GOT3 (cell line): ENCODE data around the gene ATF3.

Experiments used
- DNase-seq: peaks from one replicate; lab custom pipeline; 2025; ENCODE audit warnings: mixed read lengths; lab: John Stamatoyannopoulos, UW

Gene ATF3, protein sequence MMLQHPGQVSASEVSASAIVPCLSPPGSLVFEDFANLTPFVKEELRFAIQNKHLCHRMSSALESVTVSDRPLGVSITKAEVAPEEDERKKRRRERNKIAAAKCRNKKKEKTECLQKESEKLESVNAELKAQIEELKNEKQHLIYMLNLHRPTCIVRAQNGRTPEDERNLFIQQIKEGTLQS

GRCh38 chr1:212608392-212608958 lies at the start of gene ATF3:
Gene ATF3 (plus strand): TSS chr1:212608761. CDS start chr1:212615022, 6,261 bp downstream.
- DNase-seq = peak; percentile 95

DNA sequence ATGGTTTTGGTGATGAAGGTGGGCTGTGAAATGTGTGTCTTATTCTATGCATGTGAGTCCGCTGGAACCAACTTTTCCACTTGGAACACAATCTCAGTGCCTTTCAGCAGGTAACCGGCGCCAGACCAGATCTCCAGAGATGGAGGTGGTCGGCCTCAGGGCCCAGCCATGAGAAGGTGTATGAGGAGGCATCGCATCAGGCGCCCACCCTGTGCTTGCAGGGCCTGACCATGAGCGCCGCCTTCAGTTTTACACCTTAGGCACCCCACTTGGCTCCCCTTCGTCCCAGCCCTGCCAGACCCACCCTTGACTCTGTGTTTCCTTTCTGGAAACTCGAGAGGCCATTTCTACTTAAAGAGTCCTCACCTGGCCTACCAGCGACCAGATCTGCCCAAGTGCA lies 48.6 kb upstream of the ATF3 start:
- DNase-seq = no peak

DNA sequence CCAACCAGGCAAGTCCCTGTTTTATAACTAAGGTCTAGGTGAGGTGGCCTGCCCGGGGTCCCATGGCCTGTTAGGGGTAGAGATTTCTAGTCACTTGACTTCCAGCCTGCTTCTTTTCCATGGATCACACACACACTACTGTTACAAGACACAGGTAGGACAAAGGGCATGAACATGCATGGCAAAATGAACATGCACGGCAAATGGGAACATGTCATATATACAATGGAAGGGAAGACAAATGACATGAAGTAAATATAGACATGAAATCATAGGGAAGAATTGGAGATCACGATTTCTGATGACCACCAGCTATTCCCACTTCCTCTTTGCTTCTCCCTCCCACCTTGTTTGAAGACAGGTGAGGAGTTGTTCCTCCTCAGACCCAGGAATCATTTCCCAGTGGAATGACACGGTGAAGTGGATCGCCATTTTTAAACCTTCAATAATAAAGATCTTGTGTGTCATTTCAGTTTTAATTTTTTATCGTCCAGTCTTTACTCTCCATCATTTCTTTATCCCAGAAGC lies 47.6 kb upstream of the ATF3 start:
- DNase-seq = no peak

DNA sequence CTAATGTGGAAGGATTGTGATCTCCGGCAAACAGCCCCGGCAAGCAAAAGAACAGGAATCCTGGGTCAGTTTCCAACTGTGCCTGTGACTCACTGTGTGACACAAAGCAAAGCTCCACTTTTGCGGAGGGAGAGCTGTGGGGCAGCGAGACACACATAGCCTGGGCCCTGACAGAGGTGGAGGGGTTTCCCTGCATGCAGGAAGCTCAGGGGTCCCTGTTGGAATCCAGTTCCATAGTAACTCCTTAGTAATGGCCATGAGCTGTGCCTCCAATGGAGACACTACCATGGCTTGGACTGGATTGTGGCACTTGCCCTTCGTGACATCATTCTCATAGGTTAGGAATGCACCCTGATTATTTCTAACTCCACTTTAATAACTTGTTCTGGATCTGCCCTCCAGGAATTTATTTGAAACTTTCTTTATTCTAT lies 47.0 kb upstream of the ATF3 start:
- DNase-seq = peak; percentile 28

GRCh38 chr1:212562771-212563170 lies 45.8 kb upstream of the ATF3 start:
- no peak for DNase-seq

- DNase-seq = no peak
Observed at GRCh38 chr1:212565079-212565478, 43.5 kb upstream of the ATF3 start.

GRCh38 chr1:212565571-212566305 lies 42.8 kb upstream of the ATF3 start:
- no peak for DNase-seq

DNA sequence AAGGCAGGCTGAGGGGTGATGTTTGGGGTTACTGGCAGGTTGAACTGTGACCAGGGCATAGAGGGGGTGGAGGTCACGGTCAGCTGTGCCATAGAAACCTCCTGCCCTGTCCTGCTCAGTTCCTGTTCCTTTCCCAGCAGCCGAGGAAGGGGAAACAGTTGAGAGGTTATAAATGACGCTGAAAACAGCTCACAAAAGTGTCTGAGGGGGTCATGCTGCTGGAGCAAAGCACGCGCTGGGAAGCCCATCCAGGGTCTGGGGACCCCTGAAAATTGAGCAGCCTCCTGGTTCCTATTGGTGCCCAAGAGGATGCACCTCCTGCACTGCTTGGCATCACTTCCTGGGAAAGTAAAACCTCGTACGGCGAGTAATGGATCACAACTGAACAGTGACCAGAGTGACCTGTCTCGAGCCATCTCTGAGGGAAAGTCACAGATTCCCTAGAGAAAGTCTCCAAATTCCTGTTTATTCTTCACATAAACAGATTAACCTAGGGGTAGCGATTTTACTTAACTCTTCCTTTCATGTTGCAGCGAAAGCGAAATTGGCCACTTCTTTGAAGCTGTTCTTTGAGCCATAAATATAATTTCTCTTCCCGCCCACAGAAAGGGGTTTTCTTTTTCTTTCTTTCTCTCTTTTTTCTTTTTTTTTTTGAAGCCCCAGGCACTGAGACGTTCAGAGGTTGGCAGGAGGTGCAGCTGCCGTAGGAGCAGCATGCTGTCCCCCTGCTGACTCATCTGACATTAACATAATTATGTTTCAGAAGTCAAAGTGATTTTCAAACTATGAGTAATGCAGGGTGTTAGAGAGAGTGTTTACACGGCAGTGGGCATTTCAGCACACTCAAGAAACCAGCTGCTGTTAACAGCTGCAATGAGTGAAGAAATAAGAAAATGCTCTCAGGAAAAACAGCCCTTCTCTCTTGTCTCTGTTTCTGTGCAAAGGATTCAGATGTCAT lies 41.8 kb upstream of the ATF3 start:
- DNase-seq = no peak

GRCh38 chr1:212567638-212568037 lies 40.9 kb upstream of the ATF3 start:
- DNase-seq = no peak

GRCh38 chr1:212568978-212569537 lies 39.5 kb upstream of the ATF3 start:
- DNase-seq = no peak

GRCh38 chr1:212574732-212575131 lies 33.8 kb upstream of the ATF3 start:
- no peak for DNase-seq

DNA sequence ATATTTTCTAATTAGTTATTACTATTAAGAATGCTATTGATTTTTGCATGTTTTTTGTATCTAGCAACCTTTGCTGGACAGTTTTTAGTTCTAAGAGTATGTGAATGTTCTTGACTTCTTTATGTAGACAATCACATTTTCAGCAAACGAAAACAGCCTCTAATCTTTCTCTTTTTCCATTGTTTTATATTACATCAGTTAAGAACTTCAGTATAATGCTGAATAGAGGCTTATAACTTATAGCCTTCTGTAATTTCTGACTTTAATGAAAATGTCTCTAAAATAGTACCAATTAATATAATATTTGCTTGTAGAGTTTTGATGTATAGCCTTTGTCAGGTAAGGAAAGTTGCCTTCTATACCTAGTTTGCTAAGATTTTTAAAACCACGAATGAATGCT lies 33.2 kb upstream of the ATF3 start:
- DNase-seq = no peak

GRCh38 chr1:212578041-212578440 lies 30.5 kb upstream of the ATF3 start:
- DNase-seq = no peak

GRCh38 chr1:212581034-212581433 lies 27.5 kb upstream of the ATF3 start:
- no peak for DNase-seq

- DNase-seq = no peak
Observed at GRCh38 chr1:212582291-212582690, 26.3 kb upstream of the ATF3 start.

GRCh38 chr1:212582808-212583615 lies 25.5 kb upstream of the ATF3 start:
- DNase-seq = no peak

DNA sequence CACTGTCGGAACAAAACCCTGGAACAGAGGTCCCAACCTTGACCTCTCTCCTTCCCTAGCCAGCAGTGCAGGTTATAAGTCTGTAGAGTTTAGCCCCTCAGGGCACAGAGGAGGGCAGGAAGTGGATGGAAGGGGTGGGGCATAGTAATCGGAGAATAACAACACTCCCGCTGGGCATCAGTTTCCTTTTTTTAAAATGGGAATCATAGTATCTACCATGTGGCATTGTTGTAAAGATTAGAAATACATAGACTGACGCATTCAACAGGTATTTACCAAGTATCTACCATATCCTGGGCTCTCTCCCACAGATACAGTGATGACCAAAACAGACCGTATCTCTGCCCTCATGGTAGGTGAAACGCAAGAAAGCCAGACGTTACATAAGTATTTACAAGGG lies 24.9 kb upstream of the ATF3 start:
- DNase-seq = no peak

- DNase-seq = no peak
Observed at GRCh38 chr1:212584092-212584886, 24.3 kb upstream of the ATF3 start.

GRCh38 chr1:212585210-212585609 lies 23.4 kb upstream of the ATF3 start:
- no peak for DNase-seq
